GM12891 (cell line): ENCODE results near the gene FTO.

Experiments used
- PAX5 ChIP-seq: IDR thresholded peaks from 2 replicates; pipeline ENCODE4 v1.6.1; 2011; ENCODE audit warnings: low read length, moderate library complexity, mild to moderate bottlenecking; ENCODE audit not compliant: insufficient read depth, severe bottlenecking
- POLR2A ChIP-seq: IDR thresholded peaks from 2 replicates; pipeline ENCODE4 v1.6.1; 2011; ENCODE audit warnings: low read depth, low read length, control low read depth
- POLR2AphosphoS5 ChIP-seq: IDR thresholded peaks from 2 replicates; pipeline ENCODE4 v1.6.1; 2011; ENCODE audit warnings: low read depth, low read length, control low read depth
- POU2F2 ChIP-seq: IDR thresholded peaks from 2 replicates; pipeline ENCODE4 v1.6.1; 2011; ENCODE audit warnings: low read depth, mild to moderate bottlenecking, control low read depth, low read length, moderate library complexity
- SPI1 ChIP-seq: IDR thresholded peaks from 2 replicates; pipeline ENCODE4 v1.6.1; 2011; ENCODE audit warnings: low read depth, low read length, control low read depth
- TAF1 ChIP-seq: IDR thresholded peaks from 2 replicates; pipeline ENCODE4 v1.6.1; 2011; ENCODE audit warnings: low read depth, low read length, control low read depth

DNA sequence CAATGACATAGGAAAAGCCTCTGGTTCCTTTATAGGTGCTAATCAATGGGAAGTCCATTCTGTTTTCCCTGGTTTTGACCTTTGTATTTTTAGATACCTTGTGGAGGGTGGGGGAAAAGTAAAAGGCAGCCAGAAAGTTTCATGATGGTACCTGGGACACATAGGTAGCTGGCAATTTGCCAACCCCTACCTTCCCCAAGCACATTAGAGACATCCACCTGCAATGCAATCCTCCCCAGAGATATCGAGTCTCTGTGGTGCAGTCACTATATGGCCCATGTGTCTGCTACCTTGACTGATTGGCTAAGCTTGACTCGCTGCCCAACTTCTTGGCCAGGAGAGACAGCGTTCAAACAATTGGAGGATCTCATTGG is 496.2 kb downstream of the FTO start:
- no peak for TF ChIP-seq TAF1
- TF ChIP-seq POLR2AphosphoS5: no peak
- no peak for TF ChIP-seq POLR2A
- TF ChIP-seq PAX5: no peak
- TF ChIP-seq POU2F2: no peak
- TF ChIP-seq SPI1: no peak
